Sciatic nerve (tissue), 2 donors: ENCODE measurements around the gene RCHY1. TPM values are rescaled to one million over a fixed set of nuclear protein-coding genes. Genes with fewer than 3 reads are reported as not detected.
"Not testable (repeated sequence)": the region's sequence is repeated elsewhere in the genome, so short reads cannot be mapped to it uniquely, and the experiment has no call there.

Source experiments
- ATAC-seq: fragments of 200-7000 bp; cut with Tn5 transposase; one replicate; pipeline ENCODE4 v1.9.1; 2020; ENCODE audit warnings: mild to moderate bottlenecking, moderate library complexity
- DNase-seq: peaks from one replicate; pipeline ENCODE4 v3.0.0-alpha.2; 2020; ENCODE audit warnings: low spot score
- intact Hi-C: fragments of 100-400 bp; cut with DNase I; formaldehyde crosslinking; loops from one replicate; pipeline ENCODE4 v1.14.2; 2022
- total RNA-seq: library from RNA; stranded (reverse); fragmentation: NEBNext Ultra II Directional; extraction: Animal tissue kit (Norgen Biotek cat#: 25700); gene quantifications from one replicate; pipeline ENCODE4 v1.2.1, GENCODE V29; 2021
- donor health status: DM: no; HTN: no; CAD: no.
- donor health status: DM: no; HTN: no; CAD: no.

The RCHY1 gene
- total RNA-seq, 1 donor from 2014 or later, result 38.3 TPM

GRCh38 chr4:75525086-75525485, 10.9 kb upstream of the RCHY1 start:
- DNase-seq (no peak), ATAC-seq (no peak)
- intact Hi-C loops, result no loop called here

GRCh38 chr4:75519452-75519851, 5.2 kb upstream of the RCHY1 start:
- intact Hi-C loops, ATAC-seq, DNase-seq: not testable (repeated sequence)

GRCh38 chr4:75516144-75516543, 1.9 kb upstream of the RCHY1 start:
- ATAC-seq, result no peak
- no peak for DNase-seq
- intact Hi-C loops, result no loop called here

GRCh38 chr4:75514949-75515612, 878 bp upstream of the RCHY1 start:
- intact Hi-C loops, result no loop called here
- DNase-seq (no peak), ATAC-seq (no peak)

- ATAC-seq (peak; percentile 4), DNase-seq (peak; percentile 51)
- intact Hi-C loops, result no loop called here
Observed at GRCh38 chr4:75513526-75514130, 575 bp downstream of the RCHY1 start.

GRCh38 chr4:75512386-75513211, 1.6 kb downstream of the RCHY1 start:
- intact Hi-C loops, result no loop called here
- no peak for ATAC-seq
- no peak for DNase-seq

GRCh38 chr4:75511841-75512240, 2.4 kb downstream of the RCHY1 start:
- no peak for ATAC-seq
- no peak for DNase-seq
- intact Hi-C loops, result no loop called here

- ATAC-seq, intact Hi-C loops: not testable (repeated sequence)
Observed at GRCh38 chr4:75509592-75509991, 4.6 kb downstream of the RCHY1 start.

GRCh38 chr4:75505630-75506029, 8.6 kb downstream of the RCHY1 start:
- DNase-seq (no peak), ATAC-seq (no peak)
- intact Hi-C loops, result no loop called here

More at GRCh38 chr4:75509592-75509991, 4.6 kb downstream of the RCHY1 start:
- not testable (repeated sequence) for DNase-seq

GRCh38 chr4:75502671-75503070, 11.5 kb downstream of the RCHY1 start:
- DNase-seq (no peak), ATAC-seq (no peak)
- intact Hi-C loops, result no loop called here

- no peak for ATAC-seq
- no peak for DNase-seq
- intact Hi-C loops, result no loop called here
Observed at GRCh38 chr4:75499900-75500299, 14.3 kb downstream of the RCHY1 start.

- intact Hi-C loops, result no loop called here
- no peak for DNase-seq
- ATAC-seq, result no peak
Observed at GRCh38 chr4:75498041-75498440, 16.2 kb downstream of the RCHY1 start.

GRCh38 chr4:75497133-75497532, 17.1 kb downstream of the RCHY1 start:
- intact Hi-C loops, result no loop called here
- ATAC-seq (no peak), DNase-seq (no peak)

GRCh38 chr4:75496406-75496805, 17.8 kb downstream of the RCHY1 start:
- intact Hi-C loops, result no loop called here
- DNase-seq (no peak), ATAC-seq (no peak)

GRCh38 chr4:75495476-75495875, 18.7 kb downstream of the RCHY1 start:
- intact Hi-C loops, result no loop called here

GRCh38 chr4:75494563-75494962, 19.6 kb downstream of the RCHY1 start:
- intact Hi-C loops, result no loop called here
- DNase-seq (no peak), ATAC-seq (peak; percentile 91)

More at GRCh38 chr4:75495476-75495875, 18.7 kb downstream of the RCHY1 start:
- ATAC-seq, result no peak
- DNase-seq, result no peak

GRCh38 chr4:75490155-75490554, 24.0 kb downstream of the RCHY1 start:
- intact Hi-C loops, result no loop called here
- no peak for ATAC-seq

GRCh38 chr4:75484190-75484589, 30.0 kb downstream of the RCHY1 start:
- DNase-seq, result no peak
- no peak for ATAC-seq
- intact Hi-C loops, result no loop called here

More at GRCh38 chr4:75490155-75490554, 24.0 kb downstream of the RCHY1 start:
- DNase-seq, result no peak

GRCh38 chr4:75477201-75477600, 37.0 kb downstream of the RCHY1 start:
- ATAC-seq (no peak), DNase-seq (no peak)
- intact Hi-C loops, result no loop called here

GRCh38 chr4:75470738-75471137, 43.5 kb downstream of the RCHY1 start:
- ATAC-seq (no peak), DNase-seq (no peak)
- intact Hi-C loops, result no loop called here
